ENCODE data around the gene PRR5L. TPM values are rescaled to one million over a fixed set of nuclear protein-coding genes. Genes with fewer than 3 reads are reported as not detected.

The PRR5L gene
- total RNA-seq, 2 donors from 2014 or later = 172 to 533 TPM

- Mint-ChIP-seq H3K4me3 (peak overlapping the region; percentile 73), H3K27ac (peak overlapping the region; percentile 98)
- ATAC-seq = peak; percentile 64 to 69
Measured at GRCh38 chr11:36388951-36389350, 92.9 kb downstream of the PRR5L start.

GRCh38 chr11:36389811-36390210, 93.7 kb downstream of the PRR5L start:
- DNase-seq (ENCODE audit: low spot score) = no peak
- Mint-ChIP-seq H3K4me3 (peak overlapping the region; percentile 73), H3K27ac (peak overlapping the region; percentile 98), H3K27me3 (no peaks in the 10 kb centered on the region), H3K4me1 (ENCODE audit: low read depth in 2 of 2) (peaks cover 89 to 92% of the 10 kb centered on the region in 2 donors), H3K36me3 (peaks cover 32% of the 10 kb centered on the region), H3K9me3 (peaks cover 5% of the 10 kb centered on the region)
- no peak for ATAC-seq

More at GRCh38 chr11:36388951-36389350, 92.9 kb downstream of the PRR5L start:
- peaks cover 33% of the 10 kb centered on the region for H3K36me3 Mint-ChIP-seq
- no peak for DNase-seq (ENCODE audit: low spot score)
- H3K9me3 Mint-ChIP-seq = peaks cover 5% of the 10 kb centered on the region
- no peaks in the 10 kb centered on the region for H3K27me3 Mint-ChIP-seq
- peaks cover 89 to 92% of the 10 kb centered on the region in 2 donors for H3K4me1 Mint-ChIP-seq (ENCODE audit: low read depth in 2 of 2)

DNA sequence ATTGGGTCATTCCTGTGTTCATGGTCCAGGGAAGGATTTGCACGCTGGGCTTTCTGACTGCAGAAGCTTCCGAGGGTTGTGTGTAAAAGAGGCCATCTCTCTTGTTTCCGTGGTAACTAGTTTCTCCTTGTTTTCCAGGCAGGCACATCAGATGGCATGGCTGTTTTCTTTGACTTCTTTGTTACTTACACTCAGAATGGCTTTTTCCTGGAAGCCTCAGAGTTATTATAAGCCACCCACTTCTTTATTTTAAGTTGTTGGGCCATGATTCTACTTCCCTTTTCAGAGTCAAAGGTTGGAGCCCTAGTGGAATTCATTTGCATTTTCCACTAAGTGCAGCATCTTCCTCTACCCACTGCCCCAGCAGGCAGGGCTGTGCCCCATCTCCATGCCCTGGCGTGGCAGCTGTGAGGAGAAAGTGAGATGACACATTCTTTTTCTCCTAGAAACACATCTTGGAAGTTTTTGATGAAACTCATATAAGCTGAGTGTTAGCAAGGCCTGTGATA, 94.9 kb downstream of the PRR5L start:
- ATAC-seq (peak; percentile 65 to 84), DNase-seq (ENCODE audit: low spot score) (peak; percentile 82)
- Mint-ChIP-seq H3K9me3 (peaks cover 5% of the 10 kb centered on the region), H3K27ac (peak overlapping the region; percentile 98), H3K36me3 (peaks cover 31% of the 10 kb centered on the region), H3K4me1 (ENCODE audit: low read depth in 2 of 2) (peaks cover 82 to 86% of the 10 kb centered on the region in 2 donors), H3K27me3 (no peaks in the 10 kb centered on the region), H3K4me3 (peak overlapping the region; percentile 73)

GRCh38 chr11:36392196-36392595, 96.1 kb downstream of the PRR5L start:
- Mint-ChIP-seq H3K27ac (peak overlapping the region; percentile 98), H3K27me3 (no peaks in the 10 kb centered on the region), H3K4me3 (peak overlapping the region; percentile 73), H3K4me1 (ENCODE audit: low read depth in 2 of 2) (peaks cover 76 to 80% of the 10 kb centered on the region in 2 donors), H3K36me3 (peaks cover 22% of the 10 kb centered on the region), H3K9me3 (peaks cover 5% of the 10 kb centered on the region)
- DNase-seq (ENCODE audit: low spot score) (no peak), ATAC-seq (no peak)

- Mint-ChIP-seq H3K4me1 (ENCODE audit: low read depth in 2 of 2) (peaks cover 73 to 74% of the 10 kb centered on the region in 2 donors), H3K9me3 (peaks cover 5% of the 10 kb centered on the region), H3K27ac (peak overlapping the region; percentile 98), H3K36me3 (peaks cover 29% of the 10 kb centered on the region), H3K4me3 (peak overlapping the region; percentile 69), H3K27me3 (no peaks in the 10 kb centered on the region)
- no peak for DNase-seq (ENCODE audit: low spot score)
- peak; percentile 12 to 21 for ATAC-seq
Measured at GRCh38 chr11:36394056-36394455, 98.0 kb downstream of the PRR5L start.

DNA sequence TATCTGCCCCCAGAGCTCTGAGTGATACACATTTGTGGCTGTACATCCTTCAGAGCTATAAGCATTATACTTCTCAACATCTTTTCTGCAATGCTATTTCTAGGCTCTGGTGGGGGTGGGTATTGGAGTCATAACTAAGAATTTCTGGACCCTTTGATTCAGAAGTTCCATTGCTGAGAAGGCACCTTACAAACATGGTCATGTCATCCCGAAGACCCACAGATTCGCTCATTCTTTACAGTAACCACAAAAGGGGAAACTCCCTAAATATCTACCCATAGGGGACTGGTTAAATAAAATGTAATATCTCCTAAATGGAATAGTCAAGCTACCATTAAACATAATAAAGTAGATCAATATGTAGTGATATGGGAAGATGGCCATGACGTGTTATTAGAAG, 98.8 kb downstream of the PRR5L start:
- Mint-ChIP-seq H3K36me3 (peaks cover 38% of the 10 kb centered on the region), H3K4me1 (ENCODE audit: low read depth in 2 of 2) (peaks cover 73 to 76% of the 10 kb centered on the region in 2 donors), H3K4me3 (peak overlapping the region; percentile 69), H3K27me3 (no peaks in the 10 kb centered on the region), H3K27ac (peak overlapping the region; percentile 98), H3K9me3 (peaks cover 5% of the 10 kb centered on the region)
- ATAC-seq (no peak), DNase-seq (ENCODE audit: low spot score) (no peak)

DNA sequence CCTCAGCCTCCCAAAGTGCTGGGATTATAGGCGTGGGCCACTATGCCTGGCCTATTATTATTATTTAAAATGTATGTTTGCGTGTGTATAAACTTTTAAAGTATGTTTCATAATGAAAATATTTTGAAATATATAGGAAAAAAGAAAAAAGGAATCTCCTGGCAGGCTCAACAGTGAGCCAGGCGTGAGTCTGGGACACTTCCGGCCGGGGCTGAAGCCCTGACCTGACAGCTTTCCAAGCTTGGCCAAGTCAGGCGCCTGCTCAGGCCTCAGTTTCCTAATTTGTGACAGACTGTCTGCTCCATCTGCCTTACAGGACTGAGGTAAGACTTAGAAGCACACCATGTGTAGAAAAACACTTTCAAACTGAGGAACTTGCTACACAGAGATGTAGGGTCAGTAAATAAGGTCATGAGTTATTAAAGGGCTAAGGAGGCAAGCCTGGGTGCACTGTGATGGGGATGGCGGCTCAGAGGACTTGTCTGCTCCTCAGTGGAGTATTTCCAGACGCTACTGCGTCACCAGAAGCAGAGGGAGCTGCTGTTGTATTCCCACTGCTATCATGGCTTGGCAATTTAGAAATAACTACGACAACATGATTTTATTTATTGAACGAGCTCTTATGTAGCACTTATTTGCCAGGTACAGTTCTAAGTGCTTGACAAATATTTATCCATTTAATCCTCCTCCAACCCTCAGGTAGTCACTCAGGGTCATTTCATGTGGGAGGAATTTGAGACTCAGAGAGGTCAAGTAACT, 100.1 kb downstream of the PRR5L start:
- Mint-ChIP-seq H3K9me3 (peaks cover 5% of the 10 kb centered on the region), H3K4me1 (ENCODE audit: low read depth in 2 of 2) (peaks cover 73 to 74% of the 10 kb centered on the region in 2 donors), H3K27ac (peak overlapping the region; percentile 34 to 97), H3K27me3 (no peaks in the 10 kb centered on the region), H3K36me3 (peaks cover 44% of the 10 kb centered on the region), H3K4me3 (no peak overlapping the region)
- ATAC-seq = no peak
- no peak for DNase-seq (ENCODE audit: low spot score)

- H3K27ac Mint-ChIP-seq = peak overlapping the region; percentile 97 to 100
- H3K4me1 Mint-ChIP-seq (ENCODE audit: low read depth in 2 of 2) = peaks cover 63 to 66% of the 10 kb centered on the region in 2 donors
- no peaks in the 10 kb centered on the region for H3K9me3 Mint-ChIP-seq
Measured at GRCh38 chr11:36398231-36398953, 102.3 kb downstream of the PRR5L start.

GRCh38 chr11:36399236-36399635, 103.1 kb downstream of the PRR5L start:
- H3K27ac Mint-ChIP-seq = peak overlapping the region; percentile 97 to 100
- H3K27me3 Mint-ChIP-seq = no peaks in the 10 kb centered on the region
- DNase-seq (ENCODE audit: low spot score) (no peak), ATAC-seq (peak; percentile 64 to 69)
- H3K4me1 Mint-ChIP-seq (ENCODE audit: low read depth in 2 of 2) = peaks cover 61 to 66% of the 10 kb centered on the region in 2 donors
- H3K4me3 Mint-ChIP-seq = peak overlapping the region; percentile 66
- no peaks in the 10 kb centered on the region for H3K9me3 Mint-ChIP-seq
- peaks cover 50% of the 10 kb centered on the region for H3K36me3 Mint-ChIP-seq

More at GRCh38 chr11:36398231-36398953, 102.3 kb downstream of the PRR5L start:
- no peaks in the 10 kb centered on the region for H3K27me3 Mint-ChIP-seq
- no peak for DNase-seq (ENCODE audit: low spot score)
- H3K36me3 Mint-ChIP-seq = peaks cover 46% of the 10 kb centered on the region
- peak overlapping the region; percentile 66 for H3K4me3 Mint-ChIP-seq
- ATAC-seq = no peak

GRCh38 chr11:36399745-36400144, 103.7 kb downstream of the PRR5L start:
- H3K27ac Mint-ChIP-seq = peak overlapping the region; percentile 97 to 100
- H3K4me1 Mint-ChIP-seq (ENCODE audit: low read depth in 2 of 2) = peaks cover 56 to 61% of the 10 kb centered on the region in 2 donors
- H3K27me3 Mint-ChIP-seq = no peaks in the 10 kb centered on the region
- DNase-seq (ENCODE audit: low spot score) (no peak), ATAC-seq (no peak)
- H3K36me3 Mint-ChIP-seq = peaks cover 45% of the 10 kb centered on the region
- H3K4me3 Mint-ChIP-seq = peak overlapping the region; percentile 66
- no peaks in the 10 kb centered on the region for H3K9me3 Mint-ChIP-seq

GRCh38 chr11:36400766-36401455, 104.8 kb downstream of the PRR5L start:
- H3K27me3 Mint-ChIP-seq = no peaks in the 10 kb centered on the region
- peaks cover 47% of the 10 kb centered on the region for H3K36me3 Mint-ChIP-seq
- peak overlapping the region; percentile 66 for H3K4me3 Mint-ChIP-seq
- DNase-seq (ENCODE audit: low spot score) = no peak
- peaks cover 58 to 65% of the 10 kb centered on the region in 2 donors for H3K4me1 Mint-ChIP-seq (ENCODE audit: low read depth in 2 of 2)
- ATAC-seq = peak; percentile 19 to 36
- H3K27ac Mint-ChIP-seq = peak overlapping the region; percentile 97 to 100
- no peaks in the 10 kb centered on the region for H3K9me3 Mint-ChIP-seq

DNA sequence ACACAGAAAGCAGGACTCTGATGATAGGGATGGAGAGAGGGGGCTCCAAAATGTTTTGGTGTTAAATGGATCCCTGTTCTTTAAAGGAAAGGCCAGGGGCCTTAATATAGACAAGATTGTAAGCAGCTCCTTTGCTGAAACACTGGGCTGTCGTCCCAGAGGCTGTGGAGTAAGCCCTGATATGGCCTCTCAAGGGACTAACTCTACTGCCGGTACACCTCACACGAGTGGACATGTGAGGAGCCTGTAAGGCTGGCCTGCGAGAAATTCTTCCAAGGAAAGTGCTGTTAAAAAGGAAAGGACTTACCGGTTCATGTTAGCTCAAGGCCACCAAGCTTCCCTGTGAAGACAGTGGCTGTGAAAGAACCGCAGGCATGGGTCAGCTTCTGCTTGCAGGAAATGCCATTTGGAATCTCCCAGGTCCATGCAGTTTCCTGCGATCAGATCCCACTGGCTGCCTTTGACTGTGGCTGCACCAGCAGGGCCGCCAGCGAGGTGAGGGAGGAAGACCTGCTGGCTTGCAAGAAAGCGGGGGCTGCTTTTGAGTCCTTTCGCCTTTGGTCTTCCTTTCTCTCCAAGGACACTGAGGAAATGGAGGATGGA, 106.6 kb downstream of the PRR5L start:
- Mint-ChIP-seq H3K4me1 (ENCODE audit: low read depth in 2 of 2) (peaks cover 72 to 75% of the 10 kb centered on the region in 2 donors), H3K36me3 (peaks cover 57% of the 10 kb centered on the region), H3K27me3 (no peaks in the 10 kb centered on the region), H3K9me3 (no peaks in the 10 kb centered on the region), H3K27ac (peak overlapping the region; percentile 97 to 100), H3K4me3 (no peak overlapping the region)
- no peak for ATAC-seq
- DNase-seq (ENCODE audit: low spot score) = no peak

- H3K36me3 Mint-ChIP-seq = peaks cover 53% of the 10 kb centered on the region
- no peak for DNase-seq (ENCODE audit: low spot score)
- H3K27me3 Mint-ChIP-seq = no peaks in the 10 kb centered on the region
- H3K4me3 Mint-ChIP-seq = peak overlapping the region; percentile 55
- peaks cover 73 to 79% of the 10 kb centered on the region in 2 donors for H3K4me1 Mint-ChIP-seq (ENCODE audit: low read depth in 2 of 2)
- no peak for ATAC-seq
- H3K27ac Mint-ChIP-seq = peak overlapping the region; percentile 97 to 100
- no peaks in the 10 kb centered on the region for H3K9me3 Mint-ChIP-seq
Measured at GRCh38 chr11:36403661-36404060, 107.6 kb downstream of the PRR5L start.
